ENCODE measurements around the gene PIWIL4.
A peak's percentile ranks its signal among the peaks of the same experiment; 100 is the strongest.

The PIWIL4 gene

DNA sequence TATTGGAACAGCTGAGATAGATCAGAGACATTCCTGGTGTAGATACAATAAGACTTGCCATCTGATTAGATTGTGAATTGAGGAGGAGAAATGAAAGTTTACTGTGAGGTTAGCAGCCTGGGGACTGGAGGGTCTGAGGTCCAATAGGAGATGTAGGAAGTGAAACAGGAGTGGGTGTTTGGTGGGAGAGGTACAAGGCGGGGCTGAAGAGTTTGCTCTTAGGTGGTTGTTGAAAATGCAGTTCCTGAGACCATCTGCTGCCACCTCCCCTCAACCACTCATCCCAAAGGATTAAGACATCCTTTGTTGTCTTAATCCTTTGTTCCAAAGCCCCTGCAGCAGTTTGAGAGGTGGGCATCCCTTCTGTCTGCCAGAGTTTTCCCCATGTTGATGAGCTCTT, 14.8 kb downstream of the PIWIL4 start:
- Histone ChIP-seq H3K36me3 (replicated peaks; ENCODE audit: insufficient read depth, low read length) (no peaks in the 10 kb centered on the region), H3K9ac (ENCODE audit: low read length) (no peak overlapping the region), H3K9me3 (replicated peaks; ENCODE audit: insufficient read depth, low read length) (no peaks in the 10 kb centered on the region), H3K4me1 (ENCODE audit: low read length) (peaks cover 9% of the 10 kb centered on the region; the same call in 1 of the 2 replicates), H4K20me1 (ENCODE audit: insufficient read depth, low read length) (no peaks in the 10 kb centered on the region), H3K9me2 (replicated peaks; ENCODE audit: insufficient read depth, low read length) (no peaks in the 10 kb centered on the region), H3F3A (ENCODE audit: insufficient read depth, low read length) (no peaks in the 10 kb centered on the region), H3K27me3 (replicated peaks; ENCODE audit: insufficient read depth, low read length) (no peaks in the 10 kb centered on the region), H3K79me2 (ENCODE audit: low read length) (no peaks in the 10 kb centered on the region), H3K27ac (ENCODE audit: low read length) (no peak overlapping the region), H2AFZ (ENCODE audit: low read length) (no peak overlapping the region), H3K4me3 (ENCODE audit: low read length) (no peak overlapping the region), H3K4me2 (ENCODE audit: low read depth, low read length) (no peak overlapping the region)
- no peak for DNase-seq
- TF ChIP-seq, protein P1, sequence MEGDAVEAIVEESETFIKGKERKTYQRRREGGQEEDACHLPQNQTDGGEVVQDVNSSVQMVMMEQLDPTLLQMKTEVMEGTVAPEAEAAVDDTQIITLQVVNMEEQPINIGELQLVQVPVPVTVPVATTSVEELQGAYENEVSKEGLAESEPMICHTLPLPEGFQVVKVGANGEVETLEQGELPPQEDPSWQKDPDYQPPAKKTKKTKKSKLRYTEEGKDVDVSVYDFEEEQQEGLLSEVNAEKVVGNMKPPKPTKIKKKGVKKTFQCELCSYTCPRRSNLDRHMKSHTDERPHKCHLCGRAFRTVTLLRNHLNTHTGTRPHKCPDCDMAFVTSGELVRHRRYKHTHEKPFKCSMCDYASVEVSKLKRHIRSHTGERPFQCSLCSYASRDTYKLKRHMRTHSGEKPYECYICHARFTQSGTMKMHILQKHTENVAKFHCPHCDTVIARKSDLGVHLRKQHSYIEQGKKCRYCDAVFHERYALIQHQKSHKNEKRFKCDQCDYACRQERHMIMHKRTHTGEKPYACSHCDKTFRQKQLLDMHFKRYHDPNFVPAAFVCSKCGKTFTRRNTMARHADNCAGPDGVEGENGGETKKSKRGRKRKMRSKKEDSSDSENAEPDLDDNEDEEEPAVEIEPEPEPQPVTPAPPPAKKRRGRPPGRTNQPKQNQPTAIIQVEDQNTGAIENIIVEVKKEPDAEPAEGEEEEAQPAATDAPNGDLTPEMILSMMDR (IDR thresholded peaks at IDR 0.05; ENCODE audit: low read length) = no peak
- no peak for TF ChIP-seq EZH2 (optimal IDR thresholded peaks at IDR 0.05; ENCODE audit: low read depth, low read length)

DNA sequence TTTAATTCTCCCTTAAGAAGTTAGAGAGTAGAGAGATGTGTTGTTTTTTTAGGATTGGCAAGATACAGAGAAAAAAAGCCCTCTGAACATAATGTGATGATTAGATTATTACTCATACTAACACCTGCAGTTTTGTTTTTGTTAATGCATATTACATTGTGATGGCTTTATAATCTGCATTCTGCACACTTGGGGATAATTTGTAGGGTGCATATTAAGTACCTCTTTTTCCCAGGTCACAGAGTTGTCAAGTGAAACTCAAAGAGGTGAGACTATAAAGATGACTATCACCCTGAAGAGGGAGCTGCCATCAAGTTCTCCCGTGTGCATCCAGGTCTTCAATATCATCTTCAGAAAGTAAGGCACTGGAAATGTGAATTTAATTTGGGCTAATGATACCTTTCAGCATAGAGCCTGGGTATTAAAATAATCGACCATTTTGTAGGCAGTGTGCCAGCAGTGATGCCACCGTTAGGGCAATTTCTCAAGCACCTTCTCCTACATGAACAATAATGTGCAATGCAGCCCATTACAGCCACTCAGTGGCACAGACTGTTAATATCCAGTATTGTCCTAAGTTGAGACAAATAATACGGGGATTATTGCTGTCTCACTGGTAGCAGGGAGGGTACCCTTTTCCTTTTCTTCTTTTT, 16.2 kb downstream of the PIWIL4 start:
- DNase-seq = no peak
- Histone ChIP-seq H3K9me3 (replicated peaks; ENCODE audit: insufficient read depth, low read length) (no peaks in the 10 kb centered on the region), H3K27me3 (replicated peaks; ENCODE audit: insufficient read depth, low read length) (no peaks in the 10 kb centered on the region), H3K9me2 (replicated peaks; ENCODE audit: insufficient read depth, low read length) (no peaks in the 10 kb centered on the region), H3K4me3 (ENCODE audit: low read length) (no peak overlapping the region), H3K27ac (ENCODE audit: low read length) (no peak overlapping the region), H3K9ac (ENCODE audit: low read length) (no peak overlapping the region), H3K4me1 (ENCODE audit: low read length) (peaks cover 9% of the 10 kb centered on the region; the same call in 1 of the 2 replicates), H2AFZ (ENCODE audit: low read length) (no peak overlapping the region), H3K36me3 (replicated peaks; ENCODE audit: insufficient read depth, low read length) (no peaks in the 10 kb centered on the region), H3F3A (ENCODE audit: insufficient read depth, low read length) (no peaks in the 10 kb centered on the region), H3K79me2 (ENCODE audit: low read length) (no peaks in the 10 kb centered on the region), H3K4me2 (ENCODE audit: low read depth, low read length) (no peak overlapping the region), H4K20me1 (ENCODE audit: insufficient read depth, low read length) (no peaks in the 10 kb centered on the region)
- TF ChIP-seq EZH2phosphoT487 (IDR thresholded peaks at IDR 0.05; ENCODE audit: low read length) (no peak), EZH2 (optimal IDR thresholded peaks at IDR 0.05; ENCODE audit: low read depth, low read length) (no peak)
- TF ChIP-seq, protein P1 (IDR thresholded peaks at IDR 0.05; ENCODE audit: low read length) = no peak

- H3K36me3 ChIP-seq (replicated peaks; ENCODE audit: insufficient read depth, low read length) = no peaks in the 10 kb centered on the region
- H3K4me3 ChIP-seq (ENCODE audit: low read length) = no peak overlapping the region
- H3K4me1 ChIP-seq (ENCODE audit: low read length) = peaks cover 9% of the 10 kb centered on the region; the same call in 1 of the 2 replicates
- H3F3A ChIP-seq (ENCODE audit: insufficient read depth, low read length) = no peaks in the 10 kb centered on the region
- H3K27ac ChIP-seq (ENCODE audit: low read length) = no peak overlapping the region
- H3K79me2 ChIP-seq (ENCODE audit: low read length) = no peaks in the 10 kb centered on the region
- no peaks in the 10 kb centered on the region for H3K27me3 ChIP-seq (replicated peaks; ENCODE audit: insufficient read depth, low read length)
- no peaks in the 10 kb centered on the region for H3K9me2 ChIP-seq (replicated peaks; ENCODE audit: insufficient read depth, low read length)
- peak overlapping the region; percentile 25; the same call in 1 of the 2 replicates for H2AFZ ChIP-seq (ENCODE audit: low read length)
- no peaks in the 10 kb centered on the region for H4K20me1 ChIP-seq (ENCODE audit: insufficient read depth, low read length)
- TF ChIP-seq EZH2phosphoT487 (IDR thresholded peaks at IDR 0.05; ENCODE audit: low read length) = no peak
- TF ChIP-seq, protein P1 (IDR thresholded peaks at IDR 0.05; ENCODE audit: low read length) = no peak
- no peak for DNase-seq
- no peak overlapping the region for H3K4me2 ChIP-seq (ENCODE audit: low read depth, low read length)
- H3K9me3 ChIP-seq (replicated peaks; ENCODE audit: insufficient read depth, low read length) = no peaks in the 10 kb centered on the region
- H3K9ac ChIP-seq (ENCODE audit: low read length) = no peak overlapping the region
Measured at GRCh38 chr11:94583866-94584500, 16.8 kb downstream of the PIWIL4 start.

All from MM.1S (cell line).